Ammon's horn (tissue), 1 donor: ENCODE data around the gene GBP3.
"Not testable (repeated sequence)": the region's sequence is repeated elsewhere in the genome, so short reads cannot be mapped to it uniquely, and the experiment has no call there.

ENCODE experiments used
- DNase-seq: peaks from one replicate; pipeline ENCODE4 v3.0.0-alpha.2; 2016; ENCODE audit warnings: low spot score

The GBP3 gene

DNA sequence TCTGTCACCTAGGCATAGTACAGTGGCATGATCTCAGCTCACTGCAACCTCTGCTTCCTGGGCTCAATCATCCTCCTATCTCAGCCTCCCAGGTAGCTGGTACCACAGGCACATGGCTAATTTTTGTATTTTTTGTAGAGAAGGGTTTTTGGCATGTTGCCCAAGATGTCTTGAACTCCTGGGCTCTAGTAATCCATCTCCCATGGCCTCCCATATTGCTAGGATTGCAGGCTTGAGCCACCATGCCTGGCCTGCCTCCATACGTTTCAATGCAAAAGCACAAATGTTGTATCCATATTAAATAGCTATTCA lies 17.6 kb upstream of the GBP3 start:
- no peak for DNase-seq

DNA sequence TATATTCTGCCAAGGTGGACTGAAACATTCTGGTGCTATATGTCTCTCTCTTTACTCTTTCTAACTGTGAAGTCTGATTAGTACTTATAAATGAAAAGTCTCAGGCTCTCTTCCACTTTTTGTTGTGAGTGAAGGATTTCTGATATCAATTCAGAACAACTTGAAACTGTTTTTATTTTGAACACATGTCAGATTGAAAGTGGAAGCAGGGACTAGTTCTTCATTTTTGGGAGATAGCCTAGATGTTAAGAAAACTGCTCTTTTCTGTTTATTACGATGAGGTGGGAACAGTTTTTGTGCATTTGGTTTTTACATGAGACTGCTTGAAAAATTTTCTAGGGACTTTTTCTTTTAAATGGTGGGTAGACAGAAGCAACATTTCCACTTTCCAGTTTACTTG lies 14.5 kb upstream of the GBP3 start:
- no peak for DNase-seq

DNA sequence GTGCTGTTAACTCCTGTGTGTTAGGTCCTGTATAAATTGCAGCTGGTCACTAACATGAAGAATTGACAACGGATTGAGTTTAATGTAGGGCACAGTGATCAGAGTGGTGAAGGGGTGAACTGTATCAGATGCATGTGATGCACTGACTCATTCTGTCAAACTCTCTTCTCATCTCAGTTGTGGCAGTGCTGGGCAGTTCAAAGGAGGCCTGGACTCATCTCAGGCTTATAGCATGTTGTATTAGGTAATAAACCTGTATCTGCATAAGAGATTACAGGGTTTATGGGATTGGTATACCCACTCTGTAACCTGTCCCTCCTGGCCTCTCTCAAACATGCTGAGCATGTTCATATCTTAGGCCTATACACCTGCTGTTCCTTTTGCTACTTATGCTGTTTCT lies 12.4 kb upstream of the GBP3 start:
- no peak for DNase-seq

DNA sequence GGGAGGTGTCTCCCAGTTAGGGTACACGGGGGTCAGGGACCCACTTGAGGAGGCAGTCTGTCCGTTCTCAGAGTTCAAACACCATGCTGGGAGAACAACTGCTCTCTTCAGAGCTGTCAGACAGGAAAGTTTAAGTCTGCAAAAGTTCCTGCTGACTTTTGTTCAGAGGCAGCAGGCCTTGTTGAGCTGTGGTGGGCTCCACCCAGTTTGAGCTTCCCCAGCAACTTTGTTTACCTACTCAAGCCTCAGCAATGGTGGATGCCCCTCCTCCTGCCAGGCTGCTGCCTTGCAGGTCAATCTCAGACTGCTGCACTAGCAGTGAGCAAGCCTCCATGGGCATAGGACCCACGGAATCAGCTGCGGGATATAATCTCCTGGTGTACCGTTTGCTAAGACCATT lies 11.3 kb upstream of the GBP3 start:
- not testable (repeated sequence) for DNase-seq

DNA sequence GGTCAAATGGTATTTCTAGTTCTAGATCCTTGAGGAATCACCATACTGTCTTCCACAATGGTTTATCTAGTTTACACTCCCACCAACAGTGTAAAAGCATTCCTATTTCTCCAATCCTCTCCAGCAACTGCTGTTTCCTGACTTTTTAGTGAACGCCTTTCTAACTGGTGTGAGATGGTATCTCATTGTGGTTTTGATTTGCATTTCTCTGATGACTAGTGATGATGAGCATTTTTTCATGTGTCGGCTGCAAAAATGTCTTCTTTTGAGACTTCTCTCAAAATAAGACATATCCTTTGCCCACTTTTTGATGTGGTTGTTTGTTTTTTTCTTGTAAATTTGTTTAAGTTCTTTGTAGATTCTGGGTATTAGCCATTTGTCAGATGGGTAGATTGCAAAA lies 6.4 kb upstream of the GBP3 start:
- not testable (repeated sequence) for DNase-seq

DNA sequence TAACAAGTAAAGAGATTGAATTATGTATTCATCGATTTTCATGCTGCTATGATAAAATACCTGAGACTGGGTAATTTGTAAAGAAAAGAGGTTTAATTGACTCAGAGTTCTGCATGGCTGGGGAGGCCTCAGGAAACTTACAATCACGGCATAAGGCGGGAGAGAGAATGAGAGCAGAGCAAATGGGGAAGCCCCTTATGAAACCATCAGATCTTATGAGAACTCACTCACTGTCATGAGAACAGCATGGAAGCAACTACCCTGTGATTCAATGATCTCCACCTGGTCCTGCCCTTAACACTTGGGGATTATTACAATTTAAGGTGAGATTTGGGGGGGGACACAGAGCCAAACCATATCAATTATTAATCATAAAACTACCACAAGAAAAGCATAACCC lies 3.3 kb upstream of the GBP3 start:
- DNase-seq: no peak

DNA sequence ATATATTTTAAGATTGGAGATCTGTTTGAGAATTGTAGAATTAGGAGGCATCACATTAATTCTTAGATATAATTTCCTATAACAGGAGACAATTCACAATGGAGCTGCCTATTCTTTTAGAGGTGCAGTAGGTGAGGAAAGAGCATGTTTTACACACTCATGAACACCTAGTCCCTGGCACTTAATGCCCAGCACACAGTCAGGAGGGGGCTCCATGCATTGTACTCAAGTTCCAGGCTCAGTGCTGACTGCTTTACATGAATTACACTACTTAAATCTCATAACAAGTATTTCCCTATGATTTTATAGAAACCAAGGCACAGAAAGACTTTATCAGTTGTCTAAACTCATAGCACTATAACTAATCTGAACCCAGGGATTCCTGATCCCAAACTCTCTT lies 360 bp upstream of the GBP3 start:
- no peak for DNase-seq

DNA sequence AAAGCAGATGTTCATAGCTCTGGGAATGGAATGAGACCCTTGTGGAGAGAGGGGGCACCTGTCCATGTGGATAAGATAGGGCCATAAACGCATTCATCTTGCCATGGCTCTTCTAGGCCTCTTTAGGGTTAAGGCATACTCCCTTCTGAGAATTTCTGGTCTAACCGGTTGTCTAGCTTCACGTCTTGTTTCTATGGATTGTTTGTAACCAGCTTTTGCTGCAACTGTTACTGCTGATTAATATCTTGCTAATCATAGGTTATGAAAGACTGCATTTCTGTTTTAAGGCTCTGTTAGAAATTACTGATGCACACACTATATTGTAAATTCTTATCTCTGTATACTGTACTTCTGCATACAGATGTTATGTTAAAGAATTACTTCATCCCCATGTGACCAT lies 4.3 kb downstream of the GBP3 start:
- not testable (repeated sequence) for DNase-seq

DNA sequence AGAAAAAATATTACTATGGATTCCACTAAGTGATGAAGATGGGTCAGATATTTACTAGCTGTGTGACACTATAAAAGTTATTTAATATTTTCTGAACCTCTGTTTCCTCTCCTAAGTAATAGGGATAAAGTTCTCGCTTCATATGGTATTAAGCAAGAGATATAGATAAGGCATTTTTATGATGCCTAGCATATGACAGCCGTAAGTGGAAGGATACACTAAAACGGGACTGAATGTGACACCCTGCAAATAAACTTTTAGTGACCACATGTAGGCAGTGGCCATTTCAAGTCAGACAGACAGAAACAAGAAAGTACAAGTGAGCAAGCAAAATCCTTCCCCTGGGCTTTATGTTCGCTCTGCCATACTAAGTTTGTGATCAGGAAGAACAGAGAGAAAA lies 14.2 kb downstream of the GBP3 start:
- DNase-seq: no peak

DNA sequence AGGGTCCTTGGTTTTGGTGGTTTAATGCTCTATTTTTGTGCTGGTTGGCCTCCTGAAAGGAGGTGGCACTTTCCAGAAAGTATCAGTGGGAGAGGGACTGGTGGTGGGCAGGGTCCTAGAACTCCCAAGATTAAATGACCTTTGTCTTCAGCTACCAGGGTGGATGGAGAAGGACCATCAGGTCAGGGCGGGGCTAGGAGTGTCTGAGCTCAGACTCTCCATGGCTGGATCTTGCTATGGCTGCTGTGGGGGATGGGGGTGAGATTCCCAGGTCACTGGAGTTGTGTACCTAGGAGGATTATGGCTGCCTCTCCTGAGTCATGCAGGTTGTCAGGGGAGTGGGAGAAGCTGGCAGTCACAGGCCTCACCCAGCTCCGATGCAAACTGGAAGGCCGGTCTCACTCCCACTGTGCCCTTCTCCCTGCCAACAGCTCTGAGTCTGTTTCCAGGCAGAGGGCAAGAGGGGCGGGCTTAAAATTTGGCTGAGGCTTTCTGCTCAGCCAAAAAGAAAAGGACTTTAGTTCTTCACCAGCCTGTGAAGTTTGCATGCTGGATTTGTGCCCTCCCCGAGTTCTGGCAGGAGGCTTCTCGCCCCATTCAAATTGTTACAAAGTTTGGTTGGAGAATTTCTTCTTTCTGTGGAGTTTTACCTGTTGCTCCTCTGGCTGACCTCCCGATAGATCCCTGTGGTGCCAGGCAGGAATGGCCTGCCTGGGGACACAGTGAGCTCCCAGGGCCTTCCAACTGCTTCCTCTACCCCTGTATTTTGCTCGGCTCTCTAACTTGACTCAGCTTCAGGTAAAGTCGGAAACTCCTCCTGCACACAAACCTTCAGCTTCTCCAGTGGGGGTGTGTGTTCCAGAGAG lies 17.1 kb downstream of the GBP3 start:
- peak; percentile 57 for DNase-seq

DNA sequence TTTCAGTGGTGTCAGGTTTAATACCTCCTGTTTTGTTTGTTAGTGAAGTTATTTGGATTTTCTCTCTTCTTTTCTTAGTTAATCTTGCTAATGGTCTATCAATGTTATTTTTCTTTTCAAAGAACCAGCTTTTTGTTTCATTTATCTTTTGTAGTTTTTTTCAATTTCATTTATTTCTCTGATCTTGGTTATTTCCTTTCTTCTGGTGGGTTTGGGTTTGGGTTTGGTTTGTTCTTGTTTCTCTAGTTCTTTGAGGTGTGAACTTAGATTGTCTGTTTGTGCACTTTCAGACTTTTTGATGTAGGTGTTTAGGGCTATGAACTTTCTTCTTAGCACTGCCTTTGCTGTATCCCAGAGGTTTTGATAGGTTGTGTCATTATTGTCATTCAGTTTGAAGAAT lies 20.5 kb downstream of the GBP3 start:
- DNase-seq: not testable (repeated sequence)

DNA sequence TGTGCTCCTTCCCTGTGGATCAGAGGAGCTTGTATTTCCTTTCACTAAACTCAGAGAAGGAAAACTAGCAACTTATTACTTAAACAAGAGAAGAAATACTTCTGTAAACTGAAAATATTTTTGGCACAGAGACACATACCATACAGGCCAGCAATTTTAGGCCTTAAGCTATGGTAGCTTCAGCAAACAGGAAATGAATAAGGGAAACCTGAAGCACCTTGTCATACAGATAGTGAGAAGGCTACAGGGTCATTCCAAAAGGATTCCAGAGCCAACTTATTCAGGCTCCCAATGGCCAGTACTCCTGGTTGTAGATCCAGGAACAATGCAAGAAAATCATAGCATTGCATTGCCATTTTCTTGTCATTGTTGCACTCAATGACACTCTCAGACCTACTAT lies 21.2 kb downstream of the GBP3 start:
- DNase-seq: no peak

DNA sequence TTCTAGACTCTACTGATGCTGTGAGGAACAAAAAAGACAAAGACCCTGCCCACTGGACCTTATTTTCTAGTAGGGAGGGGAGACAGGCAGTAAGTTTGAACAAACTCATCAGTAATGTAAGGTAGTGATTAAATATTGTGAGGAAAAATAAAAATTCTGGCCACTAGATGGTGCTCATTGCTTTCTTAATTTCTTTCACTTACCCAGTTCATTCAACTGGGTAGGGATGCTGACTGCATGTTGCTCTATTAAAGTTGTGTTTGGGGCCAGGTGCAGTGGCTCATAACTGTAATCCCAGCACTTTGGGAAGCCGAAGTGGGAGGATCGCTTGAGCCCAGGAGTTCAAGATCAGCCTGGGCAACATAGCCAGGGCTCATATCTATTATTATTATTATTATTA lies 23.9 kb downstream of the GBP3 start:
- DNase-seq: peak; percentile 80

DNA sequence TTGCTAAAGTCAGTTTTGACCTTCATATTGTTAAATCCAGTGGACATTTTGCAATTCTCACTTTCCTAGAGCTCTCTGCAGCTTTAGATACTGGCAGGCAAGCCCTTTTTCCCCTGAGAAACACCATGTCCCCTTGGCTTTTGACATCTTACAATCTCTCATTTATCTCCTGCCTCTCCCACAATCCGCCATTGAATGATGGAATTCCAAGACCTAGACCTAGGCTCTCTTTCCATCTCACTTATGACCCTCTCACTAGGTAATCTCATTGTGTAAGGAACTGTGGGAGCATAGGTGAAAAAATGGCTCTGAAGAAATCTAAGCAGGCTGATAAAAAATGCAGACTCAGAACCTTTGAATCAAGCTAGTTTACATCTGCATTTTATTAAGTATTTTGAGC lies 32.2 kb downstream of the GBP3 start:
- no peak for DNase-seq

DNA sequence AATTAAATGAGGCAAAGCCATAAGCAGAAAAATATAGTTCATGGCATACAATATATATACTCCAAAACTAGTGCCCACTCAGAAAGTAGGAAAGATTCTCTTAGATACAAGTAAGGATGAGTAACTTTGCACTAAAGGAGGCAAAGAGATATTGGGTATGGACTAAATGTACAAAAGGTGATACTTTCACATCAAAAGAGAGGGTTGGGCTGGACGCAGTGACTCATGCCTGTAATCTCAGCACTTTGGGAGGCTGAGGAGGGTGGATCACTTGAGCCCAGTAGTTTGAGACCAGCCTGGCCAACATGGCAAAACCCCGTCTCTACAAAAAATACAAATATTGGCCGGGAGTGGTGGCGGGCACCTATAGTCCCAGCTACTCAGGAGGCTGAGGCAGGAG lies 37.0 kb downstream of the GBP3 start:
- no peak for DNase-seq

DNA sequence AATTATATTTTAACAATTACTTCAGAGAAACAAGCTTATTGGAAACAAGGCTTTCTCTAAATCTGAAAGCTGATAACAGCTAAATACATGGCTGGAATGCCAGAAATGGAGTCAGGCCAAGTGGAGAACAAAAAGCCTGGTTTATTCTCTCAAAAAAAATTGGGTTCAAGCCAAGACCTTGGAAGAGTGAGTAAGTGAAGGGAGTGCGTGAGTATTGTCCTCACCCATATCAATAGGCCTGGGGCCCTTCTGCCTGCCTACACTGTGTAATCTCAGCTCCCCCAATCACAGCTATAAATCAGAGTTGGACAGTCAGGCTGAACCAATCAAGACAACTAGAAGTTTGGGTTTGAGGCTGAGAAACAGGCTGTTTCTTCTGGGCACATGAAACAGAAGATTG lies 37.6 kb downstream of the GBP3 start:
- DNase-seq: peak; percentile 77

DNA sequence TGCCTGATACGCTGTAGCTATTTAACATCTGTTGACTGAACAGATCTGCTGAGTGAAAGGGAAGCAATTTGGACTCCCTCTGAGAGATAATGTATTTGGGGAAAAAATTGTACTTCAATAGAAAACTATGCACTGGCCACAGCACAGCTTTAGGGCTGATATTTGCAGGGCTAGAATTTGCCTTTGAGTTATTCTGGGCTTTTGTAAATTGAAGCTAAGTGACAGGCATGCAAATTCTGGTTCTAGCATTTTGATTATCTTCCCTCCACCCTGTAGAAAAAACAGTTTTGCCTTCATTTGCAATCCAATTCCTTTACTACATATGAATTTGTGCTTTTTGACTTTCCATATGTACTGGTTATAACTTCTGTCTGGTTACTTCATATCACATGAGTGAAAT lies 38.1 kb downstream of the GBP3 start:
- DNase-seq: no peak

DNA sequence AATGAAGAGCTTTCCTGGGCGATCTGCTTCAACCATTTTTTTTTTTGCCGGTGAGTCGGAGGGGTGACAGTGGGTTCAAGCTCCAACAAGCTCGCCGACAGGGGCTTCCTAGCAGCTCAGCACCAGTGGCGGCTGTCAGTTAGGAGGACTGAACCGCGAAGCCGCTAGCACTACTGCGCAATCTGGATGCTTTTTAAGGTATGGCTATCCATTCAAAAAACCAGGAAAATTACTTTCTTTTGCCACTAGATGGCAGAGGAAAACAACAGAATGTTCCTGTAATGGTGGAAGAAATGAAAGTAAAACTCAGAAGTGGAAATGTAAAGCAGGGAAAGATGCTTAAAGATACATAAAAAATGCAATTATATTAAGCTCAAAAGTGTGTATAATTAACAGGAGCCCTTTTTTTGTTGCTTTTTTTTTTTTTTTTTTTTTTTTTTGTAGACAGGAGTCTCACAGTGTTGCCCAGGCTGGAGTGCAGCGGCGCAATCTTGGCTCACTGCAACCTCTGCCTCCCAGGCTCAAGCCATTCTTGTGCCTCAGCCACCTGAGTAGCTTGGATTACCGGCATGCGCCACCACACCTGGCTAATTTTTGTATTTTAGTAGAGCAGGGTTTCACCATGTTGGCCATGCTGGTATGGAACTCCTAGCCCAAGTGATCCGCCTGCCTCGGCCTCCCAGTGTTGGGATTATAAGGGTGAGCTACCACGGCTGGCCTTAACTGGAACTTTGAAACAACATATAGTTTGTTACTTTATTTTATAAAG lies 38.7 kb downstream of the GBP3 start:
- peak; percentile 52 for DNase-seq

DNA sequence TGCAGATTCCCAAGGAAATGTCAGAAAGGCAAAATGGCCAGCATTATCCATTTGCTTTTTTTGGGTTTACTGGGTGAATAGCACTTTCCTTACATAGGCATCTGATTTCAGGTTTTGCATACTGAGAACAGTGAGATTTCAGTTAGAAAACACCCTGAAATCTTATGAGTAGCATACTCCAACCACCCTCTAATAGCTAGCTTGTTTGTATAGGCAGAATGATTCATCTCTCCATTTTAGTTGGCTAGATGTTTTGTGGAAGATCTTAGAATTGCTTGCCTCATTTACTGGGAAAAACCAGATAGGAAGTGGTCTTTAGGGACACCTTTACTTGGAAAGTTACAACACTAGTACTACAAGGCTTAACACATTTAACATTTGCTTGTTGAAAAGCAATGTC lies 40.6 kb downstream of the GBP3 start:
- DNase-seq: no peak

DNA sequence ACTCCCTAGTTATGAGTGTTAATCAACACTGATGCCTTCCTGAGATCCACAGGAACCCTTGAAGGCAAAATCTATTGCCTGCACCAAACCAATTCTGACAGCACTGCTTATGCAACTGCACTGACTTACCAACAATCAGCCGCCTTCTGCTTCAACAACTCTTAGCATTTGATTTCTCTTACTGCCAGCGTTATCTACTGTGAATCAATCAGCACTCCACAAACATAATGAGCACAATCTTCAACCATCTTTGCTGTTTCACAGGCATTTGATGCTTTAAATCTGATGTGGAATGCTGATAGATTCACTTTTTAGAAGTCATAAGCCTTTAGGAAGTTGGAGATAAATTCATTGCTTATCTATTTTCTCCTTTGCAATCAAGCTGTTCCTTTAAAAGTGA lies 41.2 kb downstream of the GBP3 start:
- DNase-seq: not testable (repeated sequence)

DNA sequence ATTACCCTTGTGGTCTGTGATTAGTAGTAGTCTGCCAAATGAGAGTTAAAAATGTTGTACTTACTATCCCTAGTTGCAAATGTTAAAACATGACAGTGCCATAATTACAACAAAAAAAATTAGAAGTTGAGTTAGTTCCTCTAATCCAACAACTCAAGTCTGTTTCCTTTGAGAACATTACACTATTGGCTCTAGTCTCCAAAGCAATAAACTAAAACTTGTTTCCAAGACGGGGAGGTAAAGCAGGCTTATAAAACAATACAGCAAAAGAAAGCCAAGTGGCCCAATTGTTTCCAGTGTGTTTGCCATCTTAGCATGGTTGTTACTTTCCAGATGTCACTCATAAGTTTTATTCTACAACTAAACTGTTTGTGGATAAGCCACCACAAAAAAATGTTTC lies 41.8 kb downstream of the GBP3 start:
- no peak for DNase-seq

DNA sequence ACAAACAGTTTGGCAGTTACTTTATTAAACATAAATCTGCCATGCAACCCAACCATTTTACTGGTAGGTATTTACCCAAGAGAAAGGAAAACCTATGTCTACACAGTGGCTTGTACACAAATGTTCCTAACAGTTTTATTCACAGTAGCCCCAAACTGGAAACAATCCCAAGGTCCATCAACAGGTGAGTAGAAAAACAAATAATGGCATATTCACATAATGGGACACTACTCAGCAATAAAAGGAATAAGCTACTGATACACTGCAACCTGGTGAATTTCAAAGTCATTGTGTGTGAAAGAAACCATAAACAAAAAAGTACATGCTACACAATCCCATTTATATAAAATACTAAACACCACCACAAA lies 42.9 kb downstream of the GBP3 start:
- no peak for DNase-seq

DNA sequence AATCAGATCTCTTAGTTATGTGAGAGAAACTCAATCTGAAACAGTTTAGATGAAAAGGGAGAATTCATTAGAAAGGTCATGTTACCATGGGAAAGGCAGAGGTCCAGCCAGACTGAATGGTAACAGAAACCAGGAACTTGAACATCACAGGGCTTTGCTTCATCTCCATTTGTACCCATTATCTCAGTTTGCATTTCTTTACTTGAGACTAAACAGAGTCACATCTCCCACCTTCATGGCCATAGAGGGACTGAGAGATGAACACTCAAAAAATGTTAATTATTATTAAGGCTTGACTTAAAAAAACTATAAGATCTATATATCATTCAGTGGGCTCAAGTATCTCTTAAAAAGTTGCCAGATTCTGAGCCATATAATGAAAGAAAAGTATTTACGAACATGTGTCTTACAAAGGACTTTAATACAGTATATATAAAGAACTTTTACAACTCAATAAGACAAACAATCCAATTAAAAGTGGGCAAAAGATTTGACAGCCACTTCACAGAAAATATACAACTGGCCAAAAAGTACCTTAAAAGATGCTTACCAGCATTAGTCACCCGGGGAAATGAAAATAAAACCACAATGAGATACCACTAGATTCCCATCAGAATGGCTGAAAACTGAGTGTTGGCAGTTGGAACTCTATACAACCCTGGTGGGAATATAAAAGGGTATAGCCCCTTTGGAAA lies 43.5 kb downstream of the GBP3 start:
- DNase-seq: no peak
